ENCODE results near the gene CAMTA1. TPM values are rescaled to one million over a fixed set of nuclear protein-coding genes. Genes with fewer than 3 reads are reported as not detected.

Gene CAMTA1
- total RNA-seq, 1 experiment from 2014 or later = 85.2 TPM

DNA sequence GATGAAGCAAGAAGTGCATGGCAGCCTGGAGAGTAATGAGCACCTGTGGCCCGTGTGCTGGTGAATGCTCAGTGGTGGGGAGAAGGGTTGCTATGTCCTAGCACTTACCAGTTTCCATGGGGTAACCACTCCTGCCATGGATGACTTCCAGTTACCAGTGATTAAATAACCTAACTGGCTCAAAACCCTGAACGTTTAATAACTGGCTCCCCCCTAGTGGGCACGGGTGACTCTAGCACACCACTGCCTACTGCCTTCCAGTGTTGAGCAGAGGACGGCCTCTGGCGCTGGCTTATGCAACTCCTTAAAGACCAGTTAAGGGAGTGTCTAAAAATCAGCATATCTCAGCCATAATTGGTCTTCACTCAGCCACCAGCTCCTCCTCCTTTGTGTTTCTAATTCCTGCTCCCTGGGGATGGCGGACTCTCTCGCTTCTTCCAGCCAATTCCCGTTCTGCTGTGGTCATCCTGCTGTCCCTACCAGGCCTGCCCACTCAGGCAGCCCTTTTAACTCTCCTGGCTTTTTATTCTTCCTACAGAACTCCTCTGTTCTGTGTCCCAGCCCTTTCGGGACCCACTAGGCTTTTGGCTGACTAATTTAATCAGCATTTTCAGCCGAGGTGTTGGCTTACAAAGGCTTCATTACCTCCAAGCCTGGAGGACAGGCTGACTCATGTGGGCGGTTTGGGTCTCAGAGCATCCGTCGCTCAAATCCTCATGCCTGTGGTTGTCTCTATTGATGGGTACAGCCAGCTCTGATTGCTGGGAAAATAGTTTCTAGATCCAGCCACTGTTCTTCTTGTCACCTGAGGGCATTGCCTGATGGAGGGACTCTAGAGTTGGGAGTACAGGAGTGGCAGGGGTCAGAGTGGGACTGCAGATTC lies 332.4 kb downstream of the CAMTA1 start:
- Histone ChIP-seq H3K9me3 (ENCODE audit: low read depth, low read length, poor library complexity, severe bottlenecking) (no peaks in the 10 kb centered on the region), H3K27me3 (replicated peaks; ENCODE audit: insufficient read depth, low read depth, low read length, poor library complexity) (peaks cover 30% of the 10 kb centered on the region), H3K36me3 (ENCODE audit: insufficient read depth, low read length, poor library complexity, severe bottlenecking) (no peaks in the 10 kb centered on the region), H3K27ac (ENCODE audit: low read depth, low read length, poor library complexity, severe bottlenecking) (no peak overlapping the region), H3K4me1 (ENCODE audit: insufficient read depth, low read length, poor library complexity, severe bottlenecking) (no peaks in the 10 kb centered on the region), H3K4me3 (ENCODE audit: low read depth, low read length, poor library complexity, severe bottlenecking) (no peak overlapping the region)
- DNase-seq (ENCODE audit: low spot score) = peak; percentile 43
- intact Hi-C loops (cut with micrococcal nuclease; ENCODE audit: unreplicated experiment) = loop anchor here (10.0 kb wide), 1 partner anchor 57 kb away; no protein-coding TSS in a partner anchor
- POLR2A ChIA-PET (ENCODE audit: low non-redundant PET) = interaction anchor here (0.6 kb wide), 1 partner anchor 1149 kb away, joined by 3 read pairs; no protein-coding TSS in a partner anchor
- TF ChIP-seq, protein P1, sequence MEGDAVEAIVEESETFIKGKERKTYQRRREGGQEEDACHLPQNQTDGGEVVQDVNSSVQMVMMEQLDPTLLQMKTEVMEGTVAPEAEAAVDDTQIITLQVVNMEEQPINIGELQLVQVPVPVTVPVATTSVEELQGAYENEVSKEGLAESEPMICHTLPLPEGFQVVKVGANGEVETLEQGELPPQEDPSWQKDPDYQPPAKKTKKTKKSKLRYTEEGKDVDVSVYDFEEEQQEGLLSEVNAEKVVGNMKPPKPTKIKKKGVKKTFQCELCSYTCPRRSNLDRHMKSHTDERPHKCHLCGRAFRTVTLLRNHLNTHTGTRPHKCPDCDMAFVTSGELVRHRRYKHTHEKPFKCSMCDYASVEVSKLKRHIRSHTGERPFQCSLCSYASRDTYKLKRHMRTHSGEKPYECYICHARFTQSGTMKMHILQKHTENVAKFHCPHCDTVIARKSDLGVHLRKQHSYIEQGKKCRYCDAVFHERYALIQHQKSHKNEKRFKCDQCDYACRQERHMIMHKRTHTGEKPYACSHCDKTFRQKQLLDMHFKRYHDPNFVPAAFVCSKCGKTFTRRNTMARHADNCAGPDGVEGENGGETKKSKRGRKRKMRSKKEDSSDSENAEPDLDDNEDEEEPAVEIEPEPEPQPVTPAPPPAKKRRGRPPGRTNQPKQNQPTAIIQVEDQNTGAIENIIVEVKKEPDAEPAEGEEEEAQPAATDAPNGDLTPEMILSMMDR (conservative IDR thresholded peaks at IDR 0.05; ENCODE audit: low read depth, low read length) = 0 out of 2 replicates have a peak, but pooled peaks have one; percentile 26
- no peak for TF ChIP-seq EZH2 (IDR thresholded peaks at IDR 0.05; ENCODE audit: borderline replicate concordance, low read depth, low read length, poor library complexity, severe bottlenecking)
- CTCF ChIA-PET = no interaction called here
- BruUV-seq (replicated peaks) = no TSS peak

DNA sequence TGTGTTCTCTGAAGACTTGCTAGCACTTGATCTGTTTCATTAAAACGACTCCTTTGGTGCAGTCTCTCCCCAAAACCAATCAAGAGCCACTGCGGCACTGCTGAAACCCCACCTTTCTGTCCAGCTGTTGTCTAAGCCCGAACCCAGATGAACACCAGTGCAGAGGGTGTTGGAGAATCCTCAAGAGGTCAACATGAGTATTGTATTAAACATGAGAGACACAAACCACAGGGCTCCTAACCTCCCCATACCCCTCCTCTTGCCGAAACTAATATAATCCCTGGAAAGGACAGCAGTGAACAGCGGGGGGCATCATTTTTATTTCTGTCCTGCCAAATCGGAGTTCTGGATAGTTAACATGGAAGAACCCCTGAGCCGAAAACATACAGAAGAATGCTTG lies 333.9 kb downstream of the CAMTA1 start:
- Histone ChIP-seq H3K36me3 (ENCODE audit: insufficient read depth, low read length, poor library complexity, severe bottlenecking) (no peaks in the 10 kb centered on the region), H3K9me3 (ENCODE audit: low read depth, low read length, poor library complexity, severe bottlenecking) (no peaks in the 10 kb centered on the region), H3K4me1 (ENCODE audit: insufficient read depth, low read length, poor library complexity, severe bottlenecking) (no peaks in the 10 kb centered on the region), H3K4me3 (ENCODE audit: low read depth, low read length, poor library complexity, severe bottlenecking) (no peak overlapping the region), H3K27ac (ENCODE audit: low read depth, low read length, poor library complexity, severe bottlenecking) (no peak overlapping the region), H3K27me3 (replicated peaks; ENCODE audit: insufficient read depth, low read depth, low read length, poor library complexity) (peaks cover 30% of the 10 kb centered on the region)
- BruUV-seq (replicated peaks) = no TSS peak
- TF ChIP-seq, protein P1 (conservative IDR thresholded peaks at IDR 0.05; ENCODE audit: low read depth, low read length) = no peak
- no peak for TF ChIP-seq EZH2 (IDR thresholded peaks at IDR 0.05; ENCODE audit: borderline replicate concordance, low read depth, low read length, poor library complexity, severe bottlenecking)
- ChIA-PET CTCF (no interaction called here), POLR2A (ENCODE audit: low non-redundant PET) (no interaction called here)
- intact Hi-C loops (cut with micrococcal nuclease; ENCODE audit: unreplicated experiment) = loop anchor here (10.0 kb wide), 1 partner anchor 56 kb away; no protein-coding TSS in a partner anchor
- DNase-seq (ENCODE audit: low spot score) = no peak

DNA sequence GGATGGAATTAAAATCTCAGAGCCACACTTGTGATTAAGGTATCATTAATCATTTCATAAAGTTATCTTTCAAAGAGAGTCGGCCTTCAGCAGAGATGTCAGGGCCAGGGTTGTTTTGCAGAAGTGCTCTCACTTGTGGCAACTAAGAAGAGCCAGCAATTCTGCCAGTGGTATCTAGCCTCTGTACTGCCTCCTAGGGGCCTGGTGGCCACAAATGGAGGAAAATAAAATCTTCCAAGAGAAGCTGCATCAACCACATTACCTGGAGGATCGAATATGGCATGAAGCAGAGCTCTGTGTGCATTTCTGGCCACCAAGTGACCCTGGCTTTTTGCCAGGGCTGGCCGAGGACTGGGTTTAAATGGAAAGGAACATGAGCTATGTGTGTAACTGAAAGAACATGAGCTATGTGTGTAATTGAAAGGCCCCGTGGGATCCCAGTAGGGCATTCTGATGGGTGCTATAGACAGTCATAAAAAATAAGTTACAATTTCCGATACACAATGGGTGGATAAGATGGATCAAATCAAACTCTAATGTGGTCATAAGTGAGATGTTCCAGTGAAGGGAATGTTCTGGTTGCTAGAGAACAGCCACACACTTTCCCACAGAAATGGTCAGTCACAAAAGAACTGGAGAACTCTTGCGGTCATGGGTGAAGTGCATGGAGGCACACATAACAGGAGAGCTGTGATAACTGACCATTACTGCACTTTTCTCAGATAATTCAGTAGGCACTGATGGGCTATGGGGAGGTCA lies 335.8 kb downstream of the CAMTA1 start:
- no peak for TF ChIP-seq EZH2 (IDR thresholded peaks at IDR 0.05; ENCODE audit: borderline replicate concordance, low read depth, low read length, poor library complexity, severe bottlenecking)
- TF ChIP-seq, protein P1 (conservative IDR thresholded peaks at IDR 0.05; ENCODE audit: low read depth, low read length) = peak; percentile 39
- H3K36me3 ChIP-seq (ENCODE audit: insufficient read depth, low read length, poor library complexity, severe bottlenecking) = no peaks in the 10 kb centered on the region
- H3K9me3 ChIP-seq (ENCODE audit: low read depth, low read length, poor library complexity, severe bottlenecking) = no peaks in the 10 kb centered on the region
- CTCF ChIA-PET = interaction anchor here (1.3 kb wide), 1 partner anchor 79 kb away, joined by 4 read pairs; no protein-coding TSS in a partner anchor
- POLR2A ChIA-PET (ENCODE audit: low non-redundant PET) = no interaction called here
- intact Hi-C loops (cut with micrococcal nuclease; ENCODE audit: unreplicated experiment) = no loop called here
- no peak overlapping the region for H3K27ac ChIP-seq (ENCODE audit: low read depth, low read length, poor library complexity, severe bottlenecking)
- H3K4me3 ChIP-seq (ENCODE audit: low read depth, low read length, poor library complexity, severe bottlenecking) = no peak overlapping the region
- H3K4me1 ChIP-seq (ENCODE audit: insufficient read depth, low read length, poor library complexity, severe bottlenecking) = no peaks in the 10 kb centered on the region
- BruUV-seq (replicated peaks) = no TSS peak
- no peak for DNase-seq (ENCODE audit: low spot score)
- H3K27me3 ChIP-seq (replicated peaks; ENCODE audit: insufficient read depth, low read depth, low read length, poor library complexity) = peaks cover 30% of the 10 kb centered on the region

Measured in A673 (cell line).